Panc1 (cell line): Measurements from ENCODE around the gene SLC6A12. TPM values are rescaled to one million over a fixed set of nuclear protein-coding genes. Genes with fewer than 3 reads are reported as not detected.

ENCODE experiments used
- ATAC-seq: fragments of 200-7000 bp; cut with Tn5 transposase; 2 replicates; pipeline ENCODE4 v1.9.1; 2020; ENCODE audit warnings: mild to moderate bottlenecking, moderate library complexity
- BruUV-seq: library from RNA; stranded (reverse); fragments of 400-500 nt; replicated peaks from 2 replicates; lab custom pipeline; 2021; lab: Mats Ljungman, UMichigan
- CTCF ChIA-PET: fragments of 300-600 bp; sonication (Branson Sonifier 250); formaldehyde crosslinking; loops from one replicate; lab custom pipeline; 2022; ENCODE audit warnings: antibody characterized with exemption; lab: Charles Lee
- POLR2A ChIA-PET: fragments of 300-600 bp; sonication (Branson Sonifier 250); formaldehyde crosslinking; loops from one replicate; lab custom pipeline; 2022; ENCODE audit warnings: antibody characterized with exemption; lab: Charles Lee
- DNase-seq: peaks from one replicate; pipeline ENCODE4 v3.0.0-alpha.2; 2010; ENCODE audit warnings: low read depth, low spot score
- H3K27ac ChIP-seq: 2 replicates; pipeline ENCODE4 v1.5.1; 2011; ENCODE audit warnings: mild to moderate bottlenecking, low read length, inconsistent platforms
- H3K27me3 ChIP-seq: fragments of 200-500 bp; sonication (Bioruptor generic); 2 replicates; pipeline ENCODE4 v1.6.0; 2014; ENCODE audit warnings: low read length, inconsistent platforms; ENCODE audit not compliant: control insufficient read depth, insufficient read depth
- H3K36me3 ChIP-seq: fragments of 200-500 bp; sonication (Bioruptor generic); 2 replicates; pipeline ENCODE4 v1.5.1; 2014; ENCODE audit warnings: inconsistent platforms, mild to moderate bottlenecking, low read length, moderate library complexity; ENCODE audit not compliant: control insufficient read depth, insufficient read depth
- H3K4me1 ChIP-seq: 2 replicates; pipeline ENCODE4 v1.5.1; 2011; ENCODE audit warnings: inconsistent platforms, mild to moderate bottlenecking, low read length, moderate library complexity; ENCODE audit not compliant: control insufficient read depth, insufficient read depth
- H3K4me3 ChIP-seq, 2 experiments: 2 replicates each; pipeline ENCODE4 v1.5.1; 2011 to 2012; ENCODE audit warnings: low read depth in 2 of 2, low read length in 2 of 2, mild to moderate bottlenecking in 2 of 2, inconsistent platforms in 1 of 2, moderate library complexity in 1 of 2
- H3K9me3 ChIP-seq: fragments of 200-500 bp; sonication (Bioruptor generic); 2 replicates; pipeline ENCODE4 v1.5.1; 2014; ENCODE audit warnings: low read depth, mild to moderate bottlenecking, inconsistent platforms, low read length, moderate library complexity; ENCODE audit not compliant: control insufficient read depth, insufficient read depth
- CTCF ChIP-seq: fragments of 450-650 bp; IDR thresholded peaks from 2 replicates; pipeline ENCODE4 v1.5.1; 2017; ENCODE audit warnings: mild to moderate bottlenecking
- POLR2AphosphoS5 ChIP-seq: IDR thresholded peaks from 2 replicates; pipeline ENCODE4 v1.6.1; 2012; ENCODE audit warnings: mild to moderate bottlenecking, low read depth, low read length, moderate library complexity
- REST ChIP-seq, 2 experiments: IDR thresholded peaks; 2 replicates each; pipeline ENCODE4 v1.6.1; 2011 to 2012; ENCODE audit warnings: low read depth in 2 of 2, control low read depth in 1 of 2, low read length in 1 of 2, mild to moderate bottlenecking in 1 of 2, moderate library complexity in 1 of 2; ENCODE audit not compliant: insufficient read depth in 1 of 2
- SIN3A ChIP-seq: IDR thresholded peaks from 2 replicates; pipeline ENCODE4 v1.6.1; 2012; ENCODE audit warnings: low read depth, mild to moderate bottlenecking, low read length, moderate library complexity, borderline replicate concordance; ENCODE audit not compliant: insufficient read depth
- TCF7L2 ChIP-seq: IDR thresholded peaks from 2 replicates; pipeline ENCODE4 v1.6.1; 2011; ENCODE audit warnings: mild to moderate bottlenecking, low read depth, low read length, inconsistent platforms
- in situ Hi-C: cut with HindIII; loops from 2 replicates; pipeline ENCODE4 v1.10.0; 2016; ENCODE audit warnings: low sequenced_read_pairs, low pct_unique_long_range_greater_than_20kb
- intact Hi-C: fragments of 100-400 bp; cut with micrococcal nuclease; formaldehyde crosslinking; loops from one replicate; pipeline ENCODE4 v1.10.0; 2022; ENCODE audit not compliant: unreplicated experiment
- total RNA-seq: library from RNA; stranded (reverse); gene quantifications from one replicate; pipeline ENCODE4 v1.2.1, GENCODE V29; 2021; ENCODE audit not compliant: unreplicated experiment

SLC6A12 gene
- total RNA-seq, 1 experiment from 2014 or later, result 1.0 TPM

DNA sequence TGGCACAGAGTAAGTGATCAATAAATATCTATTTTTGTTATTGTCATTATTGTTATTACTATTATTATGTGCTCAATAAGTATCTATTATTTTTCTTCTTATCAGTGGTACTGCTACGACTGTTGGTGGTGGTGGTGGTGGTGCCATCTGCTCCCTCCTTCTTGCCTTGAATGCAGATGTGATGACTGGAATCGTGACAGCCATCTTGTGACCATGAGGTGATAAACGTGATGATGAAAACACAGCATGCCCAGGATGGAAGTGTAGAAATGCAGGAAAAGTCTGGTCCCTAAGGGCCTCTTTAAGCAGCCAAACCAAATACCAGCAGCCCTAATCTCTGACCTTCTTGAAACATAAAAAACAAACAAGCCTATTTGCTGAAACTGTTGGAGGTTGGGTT is 22.4 kb downstream of the SLC6A12 start:
- CTCF ChIA-PET, result no interaction called here
- no TSS peak for BruUV-seq

DNA sequence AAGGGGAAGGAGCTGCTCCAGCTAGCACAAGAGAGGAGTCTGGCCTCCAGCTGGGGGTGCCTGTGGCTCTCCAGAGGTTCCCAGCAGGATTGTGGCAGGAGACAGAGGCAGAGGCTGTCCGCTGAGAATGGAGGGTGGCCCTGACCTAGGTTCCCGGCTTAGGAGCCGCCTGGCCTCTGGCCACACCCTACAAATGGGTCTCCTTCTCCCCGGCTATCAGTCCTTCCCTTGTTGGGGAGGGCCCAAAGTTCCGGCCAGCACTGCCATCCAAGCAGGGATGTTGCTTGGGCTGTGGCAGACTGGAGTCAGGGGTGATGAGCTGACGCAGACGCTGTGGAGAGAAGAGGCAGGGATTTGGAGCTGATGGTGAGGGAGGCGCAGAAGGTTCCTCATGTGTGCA is 23.1 kb downstream of the SLC6A12 start:
- no peak overlapping the region for H3K4me3 ChIP-seq
- no peak overlapping the region for H3K27ac ChIP-seq
- H3K4me1 ChIP-seq, result no peaks in the 10 kb centered on the region
- no peaks in the 10 kb centered on the region for H3K27me3 ChIP-seq
- DNase-seq, result no peak
- no peak for ATAC-seq
- in situ Hi-C loops (no loop called here), intact Hi-C loops (no loop called here)
- no peaks in the 10 kb centered on the region for H3K9me3 ChIP-seq
- BruUV-seq, result no TSS peak
- no peaks in the 10 kb centered on the region for H3K36me3 ChIP-seq
- ChIA-PET POLR2A (no interaction called here), CTCF (no interaction called here)
- no peak for TF ChIP-seq TCF7L2
- TF ChIP-seq REST (IDR thresholded peaks at IDR 0.05; ENCODE audit: insufficient read depth in 1 of 2, low read depth in 2 of 2, low read length in 1 of 2), result no peak
- no peak for TF ChIP-seq CTCF
- no peak for TF ChIP-seq SIN3A
- TF ChIP-seq POLR2AphosphoS5, result no peak

More for the DNA sequence above, 22.4 kb downstream of the SLC6A12 start:
- no peaks in the 10 kb centered on the region for H3K4me1 ChIP-seq
- in situ Hi-C loops (no loop called here), intact Hi-C loops (no loop called here)
- ATAC-seq (no peak), DNase-seq (no peak)
- H3K4me3 ChIP-seq, result no peak overlapping the region
- TF ChIP-seq CTCF (no peak), POLR2AphosphoS5 (no peak), REST (IDR thresholded peaks at IDR 0.05; ENCODE audit: insufficient read depth in 1 of 2, low read depth in 2 of 2, low read length in 1 of 2) (no peak), TCF7L2 (no peak), SIN3A (no peak)
- no peaks in the 10 kb centered on the region for H3K36me3 ChIP-seq
- H3K27me3 ChIP-seq, result no peaks in the 10 kb centered on the region
- H3K27ac ChIP-seq, result no peak overlapping the region
- POLR2A ChIA-PET, result no interaction called here
- H3K9me3 ChIP-seq, result no peaks in the 10 kb centered on the region
